SH-SY5Y (cell line): ENCODE measurements around the gene ACVR1.

ENCODE experiments used
- GATA2 ChIP-seq: IDR thresholded peaks from 2 replicates; pipeline ENCODE4 v1.6.1; 2011; ENCODE audit warnings: mild to moderate bottlenecking, low read depth, low read length
- GATA3 ChIP-seq: IDR thresholded peaks from 2 replicates; pipeline ENCODE4 v1.6.1; 2011; ENCODE audit warnings: low read depth, mild to moderate bottlenecking, low read length, moderate library complexity

ACVR1 gene

GRCh38 chr2:157833721-157834120, 42.4 kb downstream of the ACVR1 start:
- TF ChIP-seq GATA3 (no peak), GATA2 (no peak)

GRCh38 chr2:157831573-157832315, 44.4 kb downstream of the ACVR1 start:
- TF ChIP-seq GATA2 = no peak

DNA sequence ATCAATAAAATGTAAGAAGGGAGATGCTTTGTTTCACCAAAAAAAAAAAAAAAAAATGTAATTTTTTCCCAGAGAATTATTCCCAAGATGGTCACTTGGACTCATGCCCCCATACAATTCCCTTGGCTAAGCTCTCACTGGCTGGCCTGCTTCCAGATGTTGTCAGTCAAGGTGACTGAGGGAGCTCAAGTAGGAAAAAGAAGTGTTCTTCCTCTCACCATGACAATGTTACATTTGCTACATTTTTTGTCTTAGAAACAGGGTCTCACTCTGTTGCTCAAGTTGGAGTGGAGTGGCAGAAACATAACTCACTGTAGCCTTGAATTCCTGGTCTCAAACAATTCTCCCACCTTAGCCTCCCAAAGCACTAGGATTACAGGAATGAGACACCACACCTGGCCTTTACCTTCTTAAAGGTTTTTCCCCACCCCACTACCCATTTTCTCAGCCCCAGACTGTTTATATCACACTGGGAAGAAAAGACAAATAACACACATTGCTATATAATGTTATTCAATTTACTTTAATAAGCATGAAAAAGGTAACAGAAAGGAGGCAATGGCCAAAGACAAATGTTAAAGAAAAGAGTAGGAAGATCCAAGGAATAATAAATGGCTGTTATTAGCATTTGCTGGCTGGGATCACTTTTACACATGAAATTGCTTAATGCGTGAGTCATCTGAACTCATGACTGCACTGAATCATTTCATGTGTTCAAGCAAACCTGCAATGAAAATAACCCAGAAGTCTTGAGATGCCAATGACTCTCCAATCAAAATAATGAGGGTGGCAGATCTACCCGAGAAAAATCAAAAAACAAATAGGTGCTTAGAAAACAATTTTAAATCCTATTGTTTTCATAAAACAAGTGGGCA, 45.2 kb downstream of the ACVR1 start:
- no peak for TF ChIP-seq GATA3
- no peak for TF ChIP-seq GATA2

GRCh38 chr2:157830266-157830665, 45.9 kb downstream of the ACVR1 start:
- TF ChIP-seq GATA2 = no peak

- TF ChIP-seq GATA3 = no peak
- no peak for TF ChIP-seq GATA2
Observed at GRCh38 chr2:157827377-157827776, 48.8 kb downstream of the ACVR1 start.

GRCh38 chr2:157825885-157826284, 50.2 kb downstream of the ACVR1 start:
- TF ChIP-seq GATA3 (no peak), GATA2 (no peak)

GRCh38 chr2:157822993-157823392, 53.1 kb downstream of the ACVR1 start:
- no peak for TF ChIP-seq GATA2
- no peak for TF ChIP-seq GATA3

GRCh38 chr2:157822533-157822932, 53.6 kb downstream of the ACVR1 start:
- no peak for TF ChIP-seq GATA3
- no peak for TF ChIP-seq GATA2

GRCh38 chr2:157821519-157822131, 54.5 kb downstream of the ACVR1 start:
- TF ChIP-seq GATA2 (no peak), GATA3 (no peak)

- TF ChIP-seq GATA3 (no peak), GATA2 (no peak)
Observed at GRCh38 chr2:157820193-157820592, 55.9 kb downstream of the ACVR1 start.

GRCh38 chr2:157819761-157820160, 56.4 kb downstream of the ACVR1 start:
- no peak for TF ChIP-seq GATA3
- TF ChIP-seq GATA2 = no peak

DNA sequence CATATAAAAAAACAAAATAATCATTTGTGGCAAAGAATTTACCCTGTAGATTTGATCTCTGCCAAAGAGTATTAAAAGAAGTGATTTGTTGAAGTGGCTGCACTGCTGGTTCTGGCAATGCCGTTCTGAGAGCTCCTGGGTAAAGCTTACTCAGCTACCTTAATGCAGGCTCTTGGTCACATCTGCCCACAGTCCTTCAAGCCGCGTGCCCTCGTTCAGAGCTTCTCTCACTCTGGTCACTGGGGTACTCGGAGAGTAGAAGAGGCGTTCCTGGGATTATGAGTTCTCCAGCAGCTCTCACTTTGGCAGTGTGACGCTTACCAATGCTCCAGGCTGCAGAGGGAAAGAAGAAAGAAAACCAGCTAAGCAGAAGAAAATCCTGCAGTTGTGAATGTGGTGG, 57.9 kb downstream of the ACVR1 start:
- TF ChIP-seq GATA3 = no peak
- TF ChIP-seq GATA2 = no peak

DNA sequence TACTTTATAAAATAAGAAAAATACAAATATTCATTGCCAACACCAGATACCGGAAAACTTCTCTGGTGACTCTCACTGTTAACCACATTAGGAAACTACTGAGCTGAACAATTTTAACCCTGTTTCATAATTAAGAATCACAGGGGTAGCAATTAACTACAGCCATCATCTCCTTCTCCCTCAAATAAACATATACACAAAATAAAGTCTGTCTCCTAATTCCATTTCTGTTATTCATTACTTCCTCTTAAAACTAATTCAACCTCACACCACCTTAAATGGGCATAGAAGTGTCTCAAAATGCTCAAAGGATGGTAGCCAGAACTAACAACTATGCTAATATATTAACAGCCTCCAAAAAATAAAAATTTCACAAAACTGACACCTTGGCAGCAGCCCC, 60.7 kb downstream of the ACVR1 start:
- no peak for TF ChIP-seq GATA2
- no peak for TF ChIP-seq GATA3

GRCh38 chr2:157813467-157813866, 62.7 kb downstream of the ACVR1 start:
- TF ChIP-seq GATA3 = no peak
- TF ChIP-seq GATA2 = no peak

DNA sequence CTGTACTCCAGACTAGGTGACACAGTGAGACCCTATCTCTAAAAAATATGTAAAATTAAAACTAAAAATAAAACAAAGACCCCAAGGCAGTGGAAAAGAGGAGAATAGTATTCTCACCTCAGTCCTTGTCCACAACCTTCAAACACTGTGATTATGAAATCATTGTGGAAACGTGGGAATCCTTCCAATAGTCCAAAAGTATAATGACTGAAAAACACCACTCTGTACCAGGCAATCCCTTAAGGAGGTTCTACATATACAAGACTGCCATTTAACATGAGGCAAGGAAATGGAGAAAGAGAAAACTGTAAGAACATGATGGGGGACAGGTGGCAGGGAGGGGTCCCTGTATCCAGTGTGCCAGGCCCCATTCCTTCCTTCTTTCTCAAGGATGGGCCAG, 66.1 kb downstream of the ACVR1 start:
- TF ChIP-seq GATA2 = no peak
- no peak for TF ChIP-seq GATA3

- TF ChIP-seq GATA2 = no peak
- TF ChIP-seq GATA3 = no peak
Observed at GRCh38 chr2:157809212-157809611, 66.9 kb downstream of the ACVR1 start.
